Measurements from ENCODE around the gene SLC24A3. TPM values are rescaled to one million over a fixed set of nuclear protein-coding genes. Genes with fewer than 3 reads are reported as not detected.

Gene SLC24A3
- total and polyA plus RNA-seq, 4 experiments from 2014 or later: not detected

- H3K27ac Mint-ChIP-seq: no peak overlapping the region
- no peaks in the 10 kb centered on the region for H3K36me3 Mint-ChIP-seq
- no peaks in the 10 kb centered on the region for H3K4me1 ChIP-seq (ENCODE audit: insufficient read depth, low read length)
- no peaks in the 10 kb centered on the region for H3K4me1 Mint-ChIP-seq
- POLR2A ChIA-PET (ENCODE audit: partially characterized antibody): no interaction called here
- H3K4me3 ChIP-seq (ENCODE audit: low read length in 2 of 2): no peak overlapping the region
- peaks cover 0 to under 1% of the 10 kb centered on the region in 2 donors for H3K27me3 Mint-ChIP-seq
- CTCF ChIA-PET (ENCODE audit: partially characterized antibody): no interaction called here
- intact Hi-C loops (cut with micrococcal nuclease): no loop called here
- H3K36me3 ChIP-seq (ENCODE audit: insufficient read depth, low read length): no peaks in the 10 kb centered on the region
- H3K9me3 Mint-ChIP-seq: peaks cover 0 to 3% (median 0%) of the 10 kb centered on the region in 8 donors
- H3K9me3 ChIP-seq (ENCODE audit: control insufficient read depth in 1 of 2, low read length in 2 of 2): no peaks in the 10 kb centered on the region
- no peaks in the 10 kb centered on the region for H3K27me3 ChIP-seq (ENCODE audit: insufficient read depth, low read length)
- no peak overlapping the region for H3K4me3 Mint-ChIP-seq
- no peak for DNase-seq
- no peak overlapping the region for H3K27ac ChIP-seq (ENCODE audit: low read depth, low read length)
Measured at GRCh38 chr20:19482726-19483125, 270.3 kb downstream of the SLC24A3 start.

DNA sequence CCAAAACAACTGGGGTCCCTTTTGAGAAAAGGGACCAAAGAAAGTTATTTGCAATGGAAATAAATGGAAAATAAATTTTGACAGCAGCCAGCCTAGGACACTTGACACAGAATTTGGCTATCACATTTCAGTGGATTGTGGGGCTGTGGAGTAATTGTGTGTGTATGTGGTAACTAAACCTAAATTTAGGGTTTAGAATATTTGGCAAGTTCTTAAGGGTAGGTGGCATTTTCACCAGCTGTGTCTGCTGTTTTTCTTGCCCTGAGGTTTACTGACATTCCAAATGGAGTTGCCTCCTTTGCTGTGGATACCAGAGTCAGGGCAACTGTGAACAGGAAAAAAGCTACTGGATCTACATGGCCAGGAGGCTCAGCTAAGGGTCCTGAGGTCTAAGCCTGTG, 270.9 kb downstream of the SLC24A3 start:
- Mint-ChIP-seq H3K27ac (no peak overlapping the region), H3K36me3 (no peaks in the 10 kb centered on the region), H3K4me3 (no peak overlapping the region), H3K4me1 (no peaks in the 10 kb centered on the region), H3K9me3 (peaks cover 0 to 3% (median 0%) of the 10 kb centered on the region in 8 donors), H3K27me3 (peaks cover 0 to 1% of the 10 kb centered on the region in 2 donors)
- no peaks in the 10 kb centered on the region for H3K9me3 ChIP-seq (ENCODE audit: control insufficient read depth in 1 of 2, low read length in 2 of 2)
- no peak overlapping the region for H3K4me3 ChIP-seq (ENCODE audit: low read length in 2 of 2)
- CTCF ChIA-PET (ENCODE audit: partially characterized antibody): no interaction called here
- no peak overlapping the region for H3K27ac ChIP-seq (ENCODE audit: low read depth, low read length)
- no peaks in the 10 kb centered on the region for H3K4me1 ChIP-seq (ENCODE audit: insufficient read depth, low read length)
- no peak for DNase-seq
- intact Hi-C loops (cut with micrococcal nuclease): no loop called here
- no peaks in the 10 kb centered on the region for H3K27me3 ChIP-seq (ENCODE audit: insufficient read depth, low read length)
- POLR2A ChIA-PET (ENCODE audit: partially characterized antibody): no interaction called here
- no peaks in the 10 kb centered on the region for H3K36me3 ChIP-seq (ENCODE audit: insufficient read depth, low read length)

- no peaks in the 10 kb centered on the region for H3K9me3 ChIP-seq (ENCODE audit: control insufficient read depth in 1 of 2, low read length in 2 of 2)
- peaks cover 0 to 3% (median 0%) of the 10 kb centered on the region in 8 donors for H3K9me3 Mint-ChIP-seq
- H3K36me3 ChIP-seq (ENCODE audit: insufficient read depth, low read length): no peaks in the 10 kb centered on the region
- no peak overlapping the region for H3K27ac ChIP-seq (ENCODE audit: low read depth, low read length)
- H3K27ac Mint-ChIP-seq: no peak overlapping the region
- ChIA-PET POLR2A (ENCODE audit: partially characterized antibody) (no interaction called here), CTCF (ENCODE audit: partially characterized antibody) (no interaction called here)
- peaks cover 0 to 1% of the 10 kb centered on the region in 2 donors for H3K27me3 Mint-ChIP-seq
- no peaks in the 10 kb centered on the region for H3K4me1 ChIP-seq (ENCODE audit: insufficient read depth, low read length)
- H3K4me3 Mint-ChIP-seq: no peak overlapping the region
- no peaks in the 10 kb centered on the region for H3K4me1 Mint-ChIP-seq
- no peaks in the 10 kb centered on the region for H3K27me3 ChIP-seq (ENCODE audit: insufficient read depth, low read length)
- H3K36me3 Mint-ChIP-seq: no peaks in the 10 kb centered on the region
- H3K4me3 ChIP-seq (ENCODE audit: low read length in 2 of 2): no peak overlapping the region
- intact Hi-C loops (cut with micrococcal nuclease): no loop called here
- no peak for DNase-seq
Measured at GRCh38 chr20:19486446-19486845, 274.0 kb downstream of the SLC24A3 start.

DNA sequence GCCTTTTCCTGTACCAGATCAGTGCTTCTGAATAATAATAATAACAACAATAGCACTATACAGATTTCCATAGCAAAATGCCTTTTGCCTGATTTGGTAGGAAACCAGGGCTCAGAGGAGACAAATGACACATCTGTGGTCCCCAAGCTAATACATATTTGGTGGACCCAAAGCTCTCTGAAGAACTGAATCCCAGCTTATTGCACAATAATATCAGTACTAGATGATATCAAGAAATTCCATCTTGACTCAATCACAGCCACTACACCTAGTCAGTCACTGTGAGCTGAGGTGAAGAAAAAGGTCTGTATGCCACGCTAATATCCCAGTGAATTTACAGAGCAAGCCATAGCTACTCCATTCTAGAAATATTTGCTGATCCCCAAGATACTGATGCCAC, 275.0 kb downstream of the SLC24A3 start:
- Histone ChIP-seq H3K4me3 (ENCODE audit: low read length in 2 of 2) (no peak overlapping the region), H3K36me3 (ENCODE audit: insufficient read depth, low read length) (no peaks in the 10 kb centered on the region), H3K27me3 (ENCODE audit: insufficient read depth, low read length) (no peaks in the 10 kb centered on the region), H3K27ac (ENCODE audit: low read depth, low read length) (no peak overlapping the region), H3K4me1 (ENCODE audit: insufficient read depth, low read length) (no peaks in the 10 kb centered on the region), H3K9me3 (ENCODE audit: control insufficient read depth in 1 of 2, low read length in 2 of 2) (no peaks in the 10 kb centered on the region)
- no peaks in the 10 kb centered on the region for H3K36me3 Mint-ChIP-seq
- H3K27ac Mint-ChIP-seq: no peak overlapping the region
- intact Hi-C loops (cut with micrococcal nuclease): no loop called here
- H3K9me3 Mint-ChIP-seq: peaks cover 0 to 3% (median 0%) of the 10 kb centered on the region in 8 donors
- peaks cover 0 to 1% of the 10 kb centered on the region in 2 donors for H3K27me3 Mint-ChIP-seq
- no peak for DNase-seq
- CTCF ChIA-PET (ENCODE audit: partially characterized antibody): no interaction called here
- H3K4me1 Mint-ChIP-seq: no peaks in the 10 kb centered on the region
- H3K4me3 Mint-ChIP-seq: no peak overlapping the region
- POLR2A ChIA-PET (ENCODE audit: partially characterized antibody): no interaction called here

DNA sequence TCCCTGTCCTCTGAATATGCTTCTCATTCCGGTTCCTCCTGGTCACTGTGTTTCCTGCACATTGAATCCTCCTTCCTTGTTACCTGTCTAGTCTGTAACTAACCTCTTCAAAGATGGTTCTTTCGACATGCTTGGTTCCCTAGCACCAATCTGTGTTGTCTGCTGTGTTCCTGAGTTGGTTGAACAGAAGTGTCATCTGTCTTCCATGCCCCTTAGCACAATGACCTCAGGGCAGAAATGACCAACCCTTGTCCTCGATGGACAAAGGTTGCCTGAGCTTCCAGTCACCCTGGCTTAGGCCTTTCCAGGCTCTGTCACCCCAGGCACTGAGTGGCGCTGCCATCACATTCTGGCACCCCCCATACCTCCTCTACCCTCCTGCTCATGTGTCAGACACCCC, 278.8 kb downstream of the SLC24A3 start:
- H3K4me3 Mint-ChIP-seq: no peak overlapping the region
- CTCF ChIA-PET (ENCODE audit: partially characterized antibody): no interaction called here

DNA sequence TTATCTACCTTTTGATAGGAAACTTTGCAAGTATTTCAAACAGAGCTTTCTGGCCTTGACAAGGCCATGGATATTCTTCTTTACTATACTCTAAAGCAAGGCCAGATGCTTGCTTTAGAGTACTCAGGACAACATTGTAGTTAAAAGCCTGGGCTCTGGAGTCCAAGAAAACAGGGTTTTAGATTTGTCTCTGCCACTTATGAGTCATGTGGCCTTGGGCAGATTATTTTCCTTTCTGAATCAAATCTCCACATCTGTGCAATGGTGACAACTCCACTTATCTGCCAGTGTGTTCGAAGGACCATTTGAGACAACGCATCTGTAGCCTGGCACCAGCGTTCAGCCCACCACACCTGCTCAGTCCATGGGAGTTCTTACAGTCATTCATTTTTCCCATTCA, 279.7 kb downstream of the SLC24A3 start:
- Mint-ChIP-seq H3K36me3 (no peaks in the 10 kb centered on the region), H3K4me1 (no peaks in the 10 kb centered on the region), H3K27ac (no peak overlapping the region), H3K9me3 (no peaks in the 10 kb centered on the region), H3K4me3 (no peak overlapping the region), H3K27me3 (peaks cover 0 to 1% of the 10 kb centered on the region in 2 donors)
- Histone ChIP-seq H3K4me1 (ENCODE audit: insufficient read depth, low read length) (no peaks in the 10 kb centered on the region), H3K9me3 (ENCODE audit: control insufficient read depth in 1 of 2, low read length in 2 of 2) (no peaks in the 10 kb centered on the region), H3K36me3 (ENCODE audit: insufficient read depth, low read length) (no peaks in the 10 kb centered on the region), H3K4me3 (ENCODE audit: low read length in 2 of 2) (no peak overlapping the region), H3K27ac (ENCODE audit: low read depth, low read length) (no peak overlapping the region), H3K27me3 (ENCODE audit: insufficient read depth, low read length) (no peaks in the 10 kb centered on the region)
- intact Hi-C loops (cut with micrococcal nuclease): no loop called here
- POLR2A ChIA-PET (ENCODE audit: partially characterized antibody): no interaction called here
- DNase-seq: no peak
- CTCF ChIA-PET (ENCODE audit: partially characterized antibody): no interaction called here

More for the DNA sequence above, 278.8 kb downstream of the SLC24A3 start:
- no peaks in the 10 kb centered on the region for H3K4me1 Mint-ChIP-seq
- H3K27me3 Mint-ChIP-seq: peaks cover 0 to 1% of the 10 kb centered on the region in 2 donors
- no peaks in the 10 kb centered on the region for H3K36me3 Mint-ChIP-seq
- H3K9me3 ChIP-seq (ENCODE audit: control insufficient read depth in 1 of 2, low read length in 2 of 2): no peaks in the 10 kb centered on the region
- POLR2A ChIA-PET (ENCODE audit: partially characterized antibody): no interaction called here
- H3K27me3 ChIP-seq (ENCODE audit: insufficient read depth, low read length): no peaks in the 10 kb centered on the region
- no peak overlapping the region for H3K27ac Mint-ChIP-seq
- intact Hi-C loops (cut with micrococcal nuclease): no loop called here
- H3K9me3 Mint-ChIP-seq: peaks cover 0 to 1% (median 0%) of the 10 kb centered on the region in 8 donors
- H3K36me3 ChIP-seq (ENCODE audit: insufficient read depth, low read length): no peaks in the 10 kb centered on the region
- DNase-seq: no peak
- H3K27ac ChIP-seq (ENCODE audit: low read depth, low read length): no peak overlapping the region
- H3K4me1 ChIP-seq (ENCODE audit: insufficient read depth, low read length): no peaks in the 10 kb centered on the region
- H3K4me3 ChIP-seq (ENCODE audit: low read length in 2 of 2): no peak overlapping the region

DNA sequence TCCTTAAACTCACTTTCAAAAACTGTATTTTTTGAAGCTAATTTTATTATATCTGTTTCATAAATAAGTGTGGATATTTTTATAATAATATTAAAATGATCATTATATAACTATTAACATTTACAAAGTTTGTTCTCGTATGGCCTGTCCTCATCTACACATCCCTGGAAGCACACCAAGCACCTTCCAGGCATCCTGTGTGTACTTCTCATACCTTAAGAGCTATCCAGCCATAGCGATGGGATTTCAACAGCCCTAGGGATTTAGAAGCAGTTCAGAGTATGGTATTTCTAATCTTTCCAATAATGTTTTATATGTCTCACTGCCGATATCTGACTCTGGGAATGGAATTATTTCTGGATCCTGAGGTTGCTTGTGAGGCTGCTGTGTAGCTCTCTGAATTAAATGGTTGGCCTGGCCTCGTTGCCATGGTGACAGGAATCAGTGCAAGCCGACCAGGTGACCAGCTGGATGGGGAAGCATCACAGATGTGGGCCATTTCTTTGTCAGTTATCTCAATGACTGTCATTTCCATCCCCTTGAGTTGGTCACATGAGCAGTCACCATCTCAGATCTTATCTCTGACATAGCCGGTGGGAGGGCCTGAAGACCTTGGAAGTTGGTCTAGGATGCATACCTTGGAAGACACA, 280.4 kb downstream of the SLC24A3 start:
- Mint-ChIP-seq H3K9me3 (no peaks in the 10 kb centered on the region), H3K4me1 (no peaks in the 10 kb centered on the region), H3K27me3 (no peaks in the 10 kb centered on the region), H3K36me3 (no peaks in the 10 kb centered on the region), H3K27ac (no peak overlapping the region), H3K4me3 (no peak overlapping the region)
- ChIA-PET CTCF (ENCODE audit: partially characterized antibody) (no interaction called here), POLR2A (ENCODE audit: partially characterized antibody) (no interaction called here)
- Histone ChIP-seq H3K9me3 (ENCODE audit: control insufficient read depth in 1 of 2, low read length in 2 of 2) (no peaks in the 10 kb centered on the region), H3K4me1 (ENCODE audit: insufficient read depth, low read length) (no peaks in the 10 kb centered on the region), H3K36me3 (ENCODE audit: insufficient read depth, low read length) (no peaks in the 10 kb centered on the region), H3K27me3 (ENCODE audit: insufficient read depth, low read length) (no peaks in the 10 kb centered on the region), H3K27ac (ENCODE audit: low read depth, low read length) (no peak overlapping the region), H3K4me3 (ENCODE audit: low read length in 2 of 2) (no peak overlapping the region)
- DNase-seq: no peak
- intact Hi-C loops (cut with micrococcal nuclease): no loop called here

Data from CD4-positive, alpha-beta memory T cell (primary cell).